Panc1 (cell line): ENCODE results near the gene MINDY4. TPM values are rescaled to one million over a fixed set of nuclear protein-coding genes. Genes with fewer than 3 reads are reported as not detected.

ENCODE experiments used
- ATAC-seq: fragments of 200-7000 bp; cut with Tn5 transposase; 2 replicates; pipeline ENCODE4 v1.9.1; 2020; ENCODE audit warnings: mild to moderate bottlenecking, moderate library complexity
- BruUV-seq: library from RNA; stranded (reverse); fragments of 400-500 nt; replicated peaks from 2 replicates; lab custom pipeline; 2021; lab: Mats Ljungman, UMichigan
- CTCF ChIA-PET: fragments of 300-600 bp; sonication (Branson Sonifier 250); formaldehyde crosslinking; loops from one replicate; lab custom pipeline; 2022; ENCODE audit warnings: antibody characterized with exemption; lab: Charles Lee
- POLR2A ChIA-PET: fragments of 300-600 bp; sonication (Branson Sonifier 250); formaldehyde crosslinking; loops from one replicate; lab custom pipeline; 2022; ENCODE audit warnings: antibody characterized with exemption; lab: Charles Lee
- DNase-seq: peaks from one replicate; pipeline ENCODE4 v3.0.0-alpha.2; 2010; ENCODE audit warnings: low read depth, low spot score
- H3K27ac ChIP-seq: 2 replicates; pipeline ENCODE4 v1.5.1; 2011; ENCODE audit warnings: mild to moderate bottlenecking, low read length, inconsistent platforms
- H3K27me3 ChIP-seq: fragments of 200-500 bp; sonication (Bioruptor generic); 2 replicates; pipeline ENCODE4 v1.6.0; 2014; ENCODE audit warnings: low read length, inconsistent platforms; ENCODE audit not compliant: control insufficient read depth, insufficient read depth
- H3K36me3 ChIP-seq: fragments of 200-500 bp; sonication (Bioruptor generic); 2 replicates; pipeline ENCODE4 v1.5.1; 2014; ENCODE audit warnings: inconsistent platforms, mild to moderate bottlenecking, low read length, moderate library complexity; ENCODE audit not compliant: control insufficient read depth, insufficient read depth
- H3K4me1 ChIP-seq: 2 replicates; pipeline ENCODE4 v1.5.1; 2011; ENCODE audit warnings: inconsistent platforms, mild to moderate bottlenecking, low read length, moderate library complexity; ENCODE audit not compliant: control insufficient read depth, insufficient read depth
- H3K4me3 ChIP-seq, 2 experiments: 2 replicates each; pipeline ENCODE4 v1.5.1; 2011 to 2012; ENCODE audit warnings: low read depth in 2 of 2, low read length in 2 of 2, mild to moderate bottlenecking in 2 of 2, inconsistent platforms in 1 of 2, moderate library complexity in 1 of 2
- H3K9me3 ChIP-seq: fragments of 200-500 bp; sonication (Bioruptor generic); 2 replicates; pipeline ENCODE4 v1.5.1; 2014; ENCODE audit warnings: low read depth, mild to moderate bottlenecking, inconsistent platforms, low read length, moderate library complexity; ENCODE audit not compliant: control insufficient read depth, insufficient read depth
- POLR2AphosphoS5 ChIP-seq: IDR thresholded peaks from 2 replicates; pipeline ENCODE4 v1.6.1; 2012; ENCODE audit warnings: mild to moderate bottlenecking, low read depth, low read length, moderate library complexity
- SIN3A ChIP-seq: IDR thresholded peaks from 2 replicates; pipeline ENCODE4 v1.6.1; 2012; ENCODE audit warnings: low read depth, mild to moderate bottlenecking, low read length, moderate library complexity, borderline replicate concordance; ENCODE audit not compliant: insufficient read depth
- TCF7L2 ChIP-seq: IDR thresholded peaks from 2 replicates; pipeline ENCODE4 v1.6.1; 2011; ENCODE audit warnings: mild to moderate bottlenecking, low read depth, low read length, inconsistent platforms
- in situ Hi-C: cut with HindIII; loops from 2 replicates; pipeline ENCODE4 v1.10.0; 2016; ENCODE audit warnings: low sequenced_read_pairs, low pct_unique_long_range_greater_than_20kb
- intact Hi-C: fragments of 100-400 bp; cut with micrococcal nuclease; formaldehyde crosslinking; loops from one replicate; pipeline ENCODE4 v1.10.0; 2022; ENCODE audit not compliant: unreplicated experiment
- total RNA-seq: library from RNA; stranded (reverse); gene quantifications from one replicate; pipeline ENCODE4 v1.2.1, GENCODE V29; 2021; ENCODE audit not compliant: unreplicated experiment
- TF ChIP-seq, protein P1 (sequence below): fragments of 450-650 bp; IDR thresholded peaks from 2 replicates; pipeline ENCODE4 v1.5.1; 2017; ENCODE audit warnings: mild to moderate bottlenecking
- TF ChIP-seq, protein P2 (sequence below), 2 experiments: IDR thresholded peaks; 2 replicates each; pipeline ENCODE4 v1.6.1; 2011 to 2012; ENCODE audit warnings: low read depth in 2 of 2, control low read depth in 1 of 2, low read length in 1 of 2, mild to moderate bottlenecking in 1 of 2, moderate library complexity in 1 of 2; ENCODE audit not compliant: insufficient read depth in 1 of 2

Gene MINDY4
- total RNA-seq, 1 experiment from 2014 or later = 6.2 TPM

DNA sequence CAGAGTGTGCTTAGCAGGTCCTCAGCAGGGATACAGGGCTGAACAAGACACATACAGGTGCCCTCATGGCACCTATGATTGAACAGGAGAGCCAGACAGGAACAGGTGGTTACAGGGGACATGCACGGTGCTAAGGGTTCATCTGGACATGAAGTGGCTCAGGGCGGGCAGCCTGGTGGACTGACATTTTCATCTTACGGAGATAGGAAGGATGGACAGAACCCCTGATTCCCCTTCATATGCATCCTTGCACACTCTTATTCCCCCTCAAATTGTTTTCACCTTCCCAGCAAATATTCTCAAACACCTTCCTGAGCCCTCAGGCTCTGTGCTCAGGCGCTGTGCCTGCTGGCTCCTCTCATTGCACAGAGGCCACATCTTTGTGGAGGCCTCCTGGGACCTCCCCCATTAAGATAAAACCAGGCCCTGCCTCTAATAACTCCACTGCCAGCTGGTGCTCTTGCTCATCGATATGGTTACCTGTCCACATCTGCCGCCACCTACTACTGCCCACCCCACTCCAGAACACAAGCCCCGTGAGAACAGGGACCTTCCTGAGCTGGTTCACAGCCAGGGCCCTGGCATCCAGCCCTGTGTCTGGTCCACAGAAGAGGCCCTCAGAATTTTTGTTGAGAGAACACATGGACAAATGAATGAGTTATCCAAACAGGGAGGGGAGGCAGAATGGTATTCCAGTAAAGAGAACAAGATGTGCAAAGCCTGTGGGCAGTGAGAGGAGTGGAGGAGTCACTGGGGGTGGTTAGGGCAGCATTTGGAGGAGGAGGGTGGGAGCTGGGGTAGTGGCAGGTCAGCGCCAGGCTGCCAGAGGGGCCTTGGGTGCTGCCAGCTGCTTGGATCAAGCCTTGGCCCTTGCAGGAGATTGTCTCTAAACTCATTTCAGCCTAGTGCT lies 71.6 kb downstream of the MINDY4 start:
- in situ Hi-C loops (no loop called here), intact Hi-C loops (no loop called here)
- POLR2A ChIA-PET = no interaction called here
- TF ChIP-seq POLR2AphosphoS5 (no peak), TCF7L2 (no peak), SIN3A (no peak)
- TF ChIP-seq, protein P1, sequence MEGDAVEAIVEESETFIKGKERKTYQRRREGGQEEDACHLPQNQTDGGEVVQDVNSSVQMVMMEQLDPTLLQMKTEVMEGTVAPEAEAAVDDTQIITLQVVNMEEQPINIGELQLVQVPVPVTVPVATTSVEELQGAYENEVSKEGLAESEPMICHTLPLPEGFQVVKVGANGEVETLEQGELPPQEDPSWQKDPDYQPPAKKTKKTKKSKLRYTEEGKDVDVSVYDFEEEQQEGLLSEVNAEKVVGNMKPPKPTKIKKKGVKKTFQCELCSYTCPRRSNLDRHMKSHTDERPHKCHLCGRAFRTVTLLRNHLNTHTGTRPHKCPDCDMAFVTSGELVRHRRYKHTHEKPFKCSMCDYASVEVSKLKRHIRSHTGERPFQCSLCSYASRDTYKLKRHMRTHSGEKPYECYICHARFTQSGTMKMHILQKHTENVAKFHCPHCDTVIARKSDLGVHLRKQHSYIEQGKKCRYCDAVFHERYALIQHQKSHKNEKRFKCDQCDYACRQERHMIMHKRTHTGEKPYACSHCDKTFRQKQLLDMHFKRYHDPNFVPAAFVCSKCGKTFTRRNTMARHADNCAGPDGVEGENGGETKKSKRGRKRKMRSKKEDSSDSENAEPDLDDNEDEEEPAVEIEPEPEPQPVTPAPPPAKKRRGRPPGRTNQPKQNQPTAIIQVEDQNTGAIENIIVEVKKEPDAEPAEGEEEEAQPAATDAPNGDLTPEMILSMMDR = no peak
- TF ChIP-seq, protein P2, sequence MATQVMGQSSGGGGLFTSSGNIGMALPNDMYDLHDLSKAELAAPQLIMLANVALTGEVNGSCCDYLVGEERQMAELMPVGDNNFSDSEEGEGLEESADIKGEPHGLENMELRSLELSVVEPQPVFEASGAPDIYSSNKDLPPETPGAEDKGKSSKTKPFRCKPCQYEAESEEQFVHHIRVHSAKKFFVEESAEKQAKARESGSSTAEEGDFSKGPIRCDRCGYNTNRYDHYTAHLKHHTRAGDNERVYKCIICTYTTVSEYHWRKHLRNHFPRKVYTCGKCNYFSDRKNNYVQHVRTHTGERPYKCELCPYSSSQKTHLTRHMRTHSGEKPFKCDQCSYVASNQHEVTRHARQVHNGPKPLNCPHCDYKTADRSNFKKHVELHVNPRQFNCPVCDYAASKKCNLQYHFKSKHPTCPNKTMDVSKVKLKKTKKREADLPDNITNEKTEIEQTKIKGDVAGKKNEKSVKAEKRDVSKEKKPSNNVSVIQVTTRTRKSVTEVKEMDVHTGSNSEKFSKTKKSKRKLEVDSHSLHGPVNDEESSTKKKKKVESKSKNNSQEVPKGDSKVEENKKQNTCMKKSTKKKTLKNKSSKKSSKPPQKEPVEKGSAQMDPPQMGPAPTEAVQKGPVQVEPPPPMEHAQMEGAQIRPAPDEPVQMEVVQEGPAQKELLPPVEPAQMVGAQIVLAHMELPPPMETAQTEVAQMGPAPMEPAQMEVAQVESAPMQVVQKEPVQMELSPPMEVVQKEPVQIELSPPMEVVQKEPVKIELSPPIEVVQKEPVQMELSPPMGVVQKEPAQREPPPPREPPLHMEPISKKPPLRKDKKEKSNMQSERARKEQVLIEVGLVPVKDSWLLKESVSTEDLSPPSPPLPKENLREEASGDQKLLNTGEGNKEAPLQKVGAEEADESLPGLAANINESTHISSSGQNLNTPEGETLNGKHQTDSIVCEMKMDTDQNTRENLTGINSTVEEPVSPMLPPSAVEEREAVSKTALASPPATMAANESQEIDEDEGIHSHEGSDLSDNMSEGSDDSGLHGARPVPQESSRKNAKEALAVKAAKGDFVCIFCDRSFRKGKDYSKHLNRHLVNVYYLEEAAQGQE (IDR thresholded peaks at IDR 0.05; ENCODE audit: insufficient read depth in 1 of 2, low read depth in 2 of 2, low read length in 1 of 2) = no peak
- no peak overlapping the region for H3K27ac ChIP-seq
- CTCF ChIA-PET = interaction anchor here (0.6 kb wide), 1 partner anchor 46 kb away, joined by 8 read pairs; no protein-coding TSS in a partner anchor
- DNase-seq (no peak), ATAC-seq (no peak)
- H3K4me3 ChIP-seq = no peak overlapping the region
- BruUV-seq = no TSS peak
- peaks cover 9% of the 10 kb centered on the region for H3K4me1 ChIP-seq
- H3K36me3 ChIP-seq = no peaks in the 10 kb centered on the region
- H3K27me3 ChIP-seq = no peaks in the 10 kb centered on the region
- no peaks in the 10 kb centered on the region for H3K9me3 ChIP-seq

DNA sequence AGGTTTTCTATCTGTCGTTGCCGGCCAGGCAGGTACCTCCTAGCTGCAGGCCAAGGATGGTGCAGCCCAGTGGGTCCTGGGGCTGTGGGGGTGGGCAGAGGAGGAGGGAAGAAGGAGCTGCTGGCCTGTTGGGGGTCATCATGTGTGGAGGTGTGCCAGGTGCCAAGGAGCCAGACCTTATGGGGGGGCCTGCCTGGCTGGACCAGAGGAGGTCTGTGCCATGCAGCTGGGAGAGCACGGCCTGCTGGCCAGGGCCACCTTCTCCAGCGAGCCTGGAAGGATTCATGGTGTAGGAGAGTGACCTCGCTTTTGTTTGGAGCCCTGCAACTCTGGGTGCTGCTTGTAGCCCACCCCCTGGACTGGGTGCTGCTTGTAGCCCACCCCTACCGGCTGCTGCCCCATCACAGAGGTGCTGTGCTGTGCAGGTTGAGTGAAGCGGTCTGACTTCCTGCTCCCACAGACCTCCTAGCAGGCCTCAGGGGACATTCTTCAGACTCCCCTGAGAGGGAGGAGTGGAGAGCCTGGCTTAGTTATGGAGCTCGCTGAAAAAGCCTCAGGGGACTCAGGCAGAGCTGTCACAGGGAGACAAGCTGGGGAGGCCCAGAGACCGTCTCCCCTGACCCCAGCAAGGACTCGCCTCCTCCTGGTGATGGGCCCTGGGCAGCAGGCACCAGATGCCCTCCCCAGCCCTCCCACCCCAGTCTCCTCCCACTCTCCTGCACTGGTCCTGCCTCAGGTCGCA lies 72.7 kb downstream of the MINDY4 start:
- BruUV-seq = no TSS peak
- no peaks in the 10 kb centered on the region for H3K36me3 ChIP-seq

More for the DNA sequence above, 72.7 kb downstream of the MINDY4 start:
- DNase-seq = no peak
- peaks cover 9% of the 10 kb centered on the region for H3K4me1 ChIP-seq
- TF ChIP-seq SIN3A (no peak), TCF7L2 (no peak), POLR2AphosphoS5 (no peak)
- TF ChIP-seq, protein P2 (IDR thresholded peaks at IDR 0.05; ENCODE audit: insufficient read depth in 1 of 2, low read depth in 2 of 2, low read length in 1 of 2) = no peak
- TF ChIP-seq, protein P1 = no peak
- H3K27ac ChIP-seq = no peak overlapping the region
- H3K9me3 ChIP-seq = no peaks in the 10 kb centered on the region
- intact Hi-C loops (no loop called here), in situ Hi-C loops (no loop called here)
- ATAC-seq = no peak
- CTCF ChIA-PET = no interaction called here
- POLR2A ChIA-PET = no interaction called here
- H3K27me3 ChIP-seq = no peaks in the 10 kb centered on the region
- H3K4me3 ChIP-seq = no peak overlapping the region
